Gastroesophageal sphincter (tissue), 4 donors: ENCODE data around the gene RAP1GAP. TPM values are rescaled to one million over a fixed set of nuclear protein-coding genes. Genes with fewer than 3 reads are reported as not detected.
"Not testable (repeated sequence)": the region's sequence is repeated elsewhere in the genome, so short reads cannot be mapped to it uniquely, and the experiment has no call there.

Experiments used
- ATAC-seq: fragments of 150-250 bp; one replicate; pipeline ENCODE4 v1.9.1; 2016; ENCODE audit warnings: mild to moderate bottlenecking, moderate library complexity
- H3K27ac ChIP-seq, 4 donors: fragments of 200-600 bp; sonication (generic) in 3 of 4; 1 replicate in 3 of 4; 2 replicates in 1 of 4; pipeline ENCODE4 v1.5.1; 2016 to 2019
- H3K27me3 ChIP-seq: fragments of 200-600 bp; sonication (generic); one replicate; pipeline ENCODE4 v1.5.1; 2019
- H3K36me3 ChIP-seq, 2 donors: fragments of 200-600 bp; sonication (generic); one replicate each; pipeline ENCODE4 v1.5.1; 2019; ENCODE audit warnings: control low read depth in 1 of 2
- H3K4me1 ChIP-seq, 3 donors: fragments of 200-600 bp; sonication (generic); 1 replicate in 2 of 3; 2 replicates in 1 of 3; pipeline ENCODE4 v1.5.1; 2016 to 2019; ENCODE audit warnings: control low read depth in 2 of 3
- H3K4me3 ChIP-seq, 2 donors: fragments of 200-600 bp; sonication (generic); one replicate each; pipeline ENCODE4 v1.5.1; 2019; ENCODE audit warnings: mild to moderate bottlenecking in 1 of 2, moderate library complexity in 1 of 2
- H3K9me3 ChIP-seq, 3 donors: fragments of 200-600 bp; sonication (generic); one replicate each; pipeline ENCODE4 v1.5.1; 2017 to 2019; ENCODE audit warnings: control low read depth in 2 of 3
- EP300 ChIP-seq: sonication (generic); formaldehyde crosslinking; IDR thresholded peaks from one replicate; pipeline ENCODE4 v1.6.1; 2017; ENCODE audit warnings: antibody characterized with exemption, mild to moderate bottlenecking
- POLR2A ChIP-seq, 2 donors: fragments of 450-650 bp; IDR thresholded peaks; one replicate each; pipeline ENCODE4 v1.6.1; 2017; ENCODE audit warnings: antibody characterized with exemption in 2 of 2, mild to moderate bottlenecking in 2 of 2, moderate library complexity in 1 of 2
- POLR2AphosphoS5 ChIP-seq: sonication (generic); formaldehyde crosslinking; IDR thresholded peaks from one replicate; pipeline ENCODE4 v1.6.1; 2017; ENCODE audit warnings: antibody characterized with exemption
- WGBS, 2 donors: methylation state at CpG; one replicate each; pipeline ENCODE4 v1.1.5; 2018; ENCODE audit warnings: low coverage in 1 of 2; 5-methylcytosine and 5-hydroxymethylcytosine counted together
- total RNA-seq, 4 donors: library from RNA; depleted of rRNA; stranded (reverse); fragments of >200 nt; gene quantifications; one replicate each; pipeline ENCODE4 v1.1.0, GENCODE V29; 2016
- TF ChIP-seq, protein P1 (sequence below), 4 experiments: fragments of 200-600 bp in 2 of 4; fragments of 450-650 bp in 2 of 4; sonication (generic) in 1 of 4; IDR thresholded peaks; one replicate each; pipeline ENCODE4 v1.5.1; 2017 to 2019; ENCODE audit warnings: antibody characterized with exemption in 4 of 4, mild to moderate bottlenecking in 2 of 4, moderate library complexity in 2 of 4

RAP1GAP gene
- total RNA-seq, 4 donors from 2014 or later, result 0.12 to 2.3 TPM; not detected in 2

DNA sequence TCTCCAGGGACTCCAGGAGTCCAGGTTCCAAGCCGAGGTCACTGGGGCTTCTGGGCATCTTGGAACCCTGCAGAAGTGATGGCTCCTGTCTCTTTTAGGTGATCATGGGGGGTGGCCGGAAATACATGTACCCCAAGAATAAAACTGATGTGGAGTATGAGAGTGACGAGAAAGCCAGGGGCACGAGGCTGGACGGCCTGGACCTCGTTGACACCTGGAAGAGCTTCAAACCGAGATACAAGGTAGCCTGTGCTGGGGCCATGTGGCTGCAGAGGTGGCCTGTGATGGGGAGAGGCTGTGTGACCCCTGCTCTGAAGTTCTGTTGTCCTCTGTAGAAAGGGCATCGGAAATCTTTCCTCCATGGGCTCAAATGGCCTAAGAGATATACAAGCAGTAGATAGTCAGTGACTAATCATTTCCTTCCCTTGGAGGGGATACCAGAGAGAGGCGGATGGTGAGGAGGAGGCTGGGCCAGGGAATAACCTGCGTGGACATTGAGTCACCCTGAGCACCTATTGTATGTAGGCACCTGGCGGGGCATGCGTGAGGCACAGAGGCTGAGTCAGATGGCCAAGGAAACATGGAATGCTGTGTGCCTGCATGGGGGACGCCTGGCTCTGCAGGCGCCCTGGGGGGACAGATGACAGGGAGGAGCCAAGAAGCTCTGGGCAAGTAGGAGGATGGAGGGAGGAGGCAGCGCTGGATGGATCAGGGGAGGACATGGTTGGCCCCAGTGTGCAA lies 101.0 kb downstream of the RAP1GAP start:
- WGBS, 2 donors, result 72 to 92% methylated on average over 5 to 12 of the region's 15 CpGs
- TF ChIP-seq, protein P1, sequence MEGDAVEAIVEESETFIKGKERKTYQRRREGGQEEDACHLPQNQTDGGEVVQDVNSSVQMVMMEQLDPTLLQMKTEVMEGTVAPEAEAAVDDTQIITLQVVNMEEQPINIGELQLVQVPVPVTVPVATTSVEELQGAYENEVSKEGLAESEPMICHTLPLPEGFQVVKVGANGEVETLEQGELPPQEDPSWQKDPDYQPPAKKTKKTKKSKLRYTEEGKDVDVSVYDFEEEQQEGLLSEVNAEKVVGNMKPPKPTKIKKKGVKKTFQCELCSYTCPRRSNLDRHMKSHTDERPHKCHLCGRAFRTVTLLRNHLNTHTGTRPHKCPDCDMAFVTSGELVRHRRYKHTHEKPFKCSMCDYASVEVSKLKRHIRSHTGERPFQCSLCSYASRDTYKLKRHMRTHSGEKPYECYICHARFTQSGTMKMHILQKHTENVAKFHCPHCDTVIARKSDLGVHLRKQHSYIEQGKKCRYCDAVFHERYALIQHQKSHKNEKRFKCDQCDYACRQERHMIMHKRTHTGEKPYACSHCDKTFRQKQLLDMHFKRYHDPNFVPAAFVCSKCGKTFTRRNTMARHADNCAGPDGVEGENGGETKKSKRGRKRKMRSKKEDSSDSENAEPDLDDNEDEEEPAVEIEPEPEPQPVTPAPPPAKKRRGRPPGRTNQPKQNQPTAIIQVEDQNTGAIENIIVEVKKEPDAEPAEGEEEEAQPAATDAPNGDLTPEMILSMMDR (IDR thresholded peaks at IDR 0.05), result no peak
- TF ChIP-seq POLR2AphosphoS5 (no peak), EP300 (no peak), POLR2A (IDR thresholded peaks at IDR 0.05) (no peak)
- H3K36me3 ChIP-seq, result no peaks in the 10 kb centered on the region
- peaks cover 6% of the 10 kb centered on the region for H3K27me3 ChIP-seq
- no peak overlapping the region for H3K27ac ChIP-seq
- peaks cover 0 to 6% (median 0%) of the 10 kb centered on the region in 3 donors for H3K9me3 ChIP-seq
- no peak for ATAC-seq
- H3K4me1 ChIP-seq, result no peaks in the 10 kb centered on the region
- H3K4me3 ChIP-seq, result no peak overlapping the region

DNA sequence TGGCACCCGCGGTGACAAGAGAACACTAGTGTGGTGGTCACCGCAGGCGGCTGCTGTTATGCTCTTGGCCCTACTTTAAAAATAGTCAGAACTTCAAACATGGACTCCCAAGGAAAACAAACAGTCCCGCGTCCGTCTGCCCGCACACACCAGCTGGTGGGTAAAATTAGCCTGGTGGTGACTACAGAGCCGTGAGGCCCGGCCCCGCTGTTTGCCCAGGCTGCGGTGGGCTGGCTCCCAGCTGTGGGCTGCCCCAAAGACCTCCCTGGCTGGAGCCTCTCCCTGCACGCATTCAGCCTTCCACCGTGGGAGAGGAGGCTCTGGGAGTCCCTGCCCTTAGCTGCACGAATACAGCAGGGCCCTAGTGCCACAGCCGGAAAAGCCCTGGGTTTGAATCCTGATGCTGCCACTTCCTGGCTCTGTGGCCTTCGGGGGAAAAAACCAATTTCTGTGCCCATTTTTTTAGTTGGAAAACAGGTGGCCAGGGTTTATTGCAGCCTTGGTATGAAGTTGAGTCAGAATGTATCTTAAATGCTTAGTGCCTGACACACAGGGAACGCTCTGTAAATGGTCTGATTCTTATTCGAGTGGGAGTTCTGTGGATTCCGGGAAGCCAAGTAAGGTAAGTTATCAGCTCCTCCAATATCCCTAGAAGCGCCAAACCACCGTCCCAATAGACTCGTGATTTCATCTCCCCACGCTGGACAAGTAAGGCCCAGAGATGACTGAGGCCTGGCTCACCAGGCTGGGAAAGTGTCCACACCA lies 101.7 kb downstream of the RAP1GAP start:
- Histone ChIP-seq H3K9me3 (peaks cover 0 to 6% (median 0%) of the 10 kb centered on the region in 3 donors), H3K27ac (no peak overlapping the region), H3K4me1 (no peaks in the 10 kb centered on the region), H3K36me3 (no peaks in the 10 kb centered on the region), H3K27me3 (peaks cover 14% of the 10 kb centered on the region), H3K4me3 (no peak overlapping the region)
- WGBS, 2 donors, result 60 to 87% methylated on average over 1 to 6 of the region's 24 CpGs
- no peak for TF ChIP-seq POLR2A (IDR thresholded peaks at IDR 0.05)
- TF ChIP-seq POLR2AphosphoS5, result no peak
- TF ChIP-seq, protein P1 (IDR thresholded peaks at IDR 0.05), result no peak
- TF ChIP-seq EP300, result no peak
- no peak for ATAC-seq

DNA sequence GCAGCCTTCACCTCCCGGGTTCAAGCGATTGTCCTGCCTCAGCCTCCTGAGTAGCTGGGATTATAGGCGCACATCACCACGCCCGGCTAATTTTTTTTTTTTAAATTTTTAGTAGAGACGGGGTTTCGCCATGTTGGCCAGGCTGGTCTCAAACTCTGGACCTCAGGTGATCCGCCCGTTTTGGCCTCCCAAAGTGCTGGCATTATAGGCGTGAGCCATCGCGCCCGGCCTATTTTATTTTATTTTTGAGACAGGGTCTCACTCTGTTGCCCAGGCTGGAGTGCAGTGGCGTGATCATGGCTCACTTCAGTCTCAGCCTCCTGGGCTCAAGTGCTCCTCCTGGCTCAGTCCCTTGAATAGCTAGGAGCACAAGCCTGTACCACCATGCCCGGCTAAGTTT lies 102.8 kb downstream of the RAP1GAP start:
- WGBS, 2 donors, result 92 to 96% methylated on average over 9 to 10 of the region's 15 CpGs
- not testable (repeated sequence) for ATAC-seq

DNA sequence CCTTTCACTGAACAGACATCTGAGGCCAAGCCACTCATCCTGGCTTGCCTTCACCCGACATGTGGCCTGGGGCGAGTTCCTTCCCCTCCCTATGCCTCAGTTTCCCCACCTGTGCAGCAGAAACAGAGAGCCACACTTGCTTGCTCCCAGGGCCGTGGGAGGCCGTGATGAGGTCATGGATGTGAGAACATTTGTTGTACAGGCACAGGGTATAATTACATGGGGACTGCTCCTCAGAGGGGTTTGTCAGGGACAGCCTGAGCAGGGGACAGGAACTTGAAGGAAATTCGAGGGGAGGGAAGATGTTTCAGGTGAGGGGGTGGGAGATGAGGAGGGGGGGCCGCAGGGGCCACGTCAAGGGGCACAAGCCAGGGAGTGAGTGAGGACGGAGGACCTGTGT lies 103.9 kb downstream of the RAP1GAP start:
- H3K27ac ChIP-seq, result no peak overlapping the region
- WGBS, 2 donors, result 20 to 67% methylated on average over 2 of the region's 8 CpGs

More for the DNA sequence above, 102.8 kb downstream of the RAP1GAP start:
- not testable (repeated sequence) for H3K4me1 ChIP-seq, H3K4me3 ChIP-seq, H3K27ac ChIP-seq, H3K36me3 ChIP-seq, H3K9me3 ChIP-seq
- H3K27me3 ChIP-seq, result peaks cover 17% of the 10 kb centered on the region

DNA sequence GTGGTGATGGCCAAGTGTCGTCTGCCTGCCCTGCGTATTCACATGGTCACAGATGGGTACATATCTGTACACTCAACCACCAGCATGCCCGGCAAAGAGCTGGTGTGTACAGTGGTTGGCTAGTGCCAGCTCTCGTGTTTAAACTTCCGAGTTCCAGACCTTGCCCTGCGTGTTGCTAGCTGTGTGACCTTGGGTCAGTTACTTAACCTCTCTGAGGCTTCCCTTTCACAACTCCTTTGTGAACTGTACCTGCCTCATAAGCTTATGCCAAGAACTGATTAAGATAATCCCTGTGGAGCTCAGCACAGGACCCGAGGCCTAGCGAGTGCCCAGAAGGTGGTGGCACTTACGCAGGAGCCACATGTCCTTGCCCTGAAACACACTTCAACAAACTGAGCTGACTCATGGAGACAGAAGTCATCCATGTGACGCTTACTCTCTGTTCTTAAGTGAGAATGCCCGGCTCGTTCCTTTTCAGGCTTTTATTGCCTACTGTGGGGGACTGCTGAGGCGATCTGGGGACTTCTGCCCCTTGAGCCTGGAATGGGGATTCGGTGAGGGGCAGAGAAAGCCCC lies 104.5 kb downstream of the RAP1GAP start:
- no peak overlapping the region for H3K4me3 ChIP-seq
- H3K27me3 ChIP-seq, result peaks cover 22% of the 10 kb centered on the region
- WGBS, 2 donors, result 75 to 95% methylated on average over 2 to 8 of the region's 14 CpGs
- no peak for ATAC-seq
- H3K27ac ChIP-seq, result no peak overlapping the region
- H3K36me3 ChIP-seq, result no peaks in the 10 kb centered on the region
- H3K4me1 ChIP-seq, result no peaks in the 10 kb centered on the region
- TF ChIP-seq POLR2AphosphoS5 (no peak), POLR2A (IDR thresholded peaks at IDR 0.05) (no peak), EP300 (no peak)
- TF ChIP-seq, protein P1 (IDR thresholded peaks at IDR 0.05), result no peak
- no peaks in the 10 kb centered on the region for H3K9me3 ChIP-seq

More for the DNA sequence above, 103.9 kb downstream of the RAP1GAP start:
- H3K36me3 ChIP-seq, result no peaks in the 10 kb centered on the region
- ATAC-seq, result no peak
- peaks cover 22% of the 10 kb centered on the region for H3K27me3 ChIP-seq
- TF ChIP-seq EP300, result no peak
- no peak for TF ChIP-seq POLR2A (IDR thresholded peaks at IDR 0.05)
- TF ChIP-seq POLR2AphosphoS5, result no peak
- TF ChIP-seq, protein P1 (IDR thresholded peaks at IDR 0.05), result no peak
- no peaks in the 10 kb centered on the region for H3K4me1 ChIP-seq
- no peaks in the 10 kb centered on the region for H3K9me3 ChIP-seq
- no peak overlapping the region for H3K4me3 ChIP-seq
